GM19239 (cell line): ENCODE results near the gene ITPRIPL2.

Experiments used
- DNase-seq: peaks from one replicate; pipeline ENCODE4 v3.0.0; 2011; ENCODE audit warnings: low spot score; ENCODE audit not compliant: insufficient read length
- FAIRE-seq: peaks from 2 replicates; lab custom pipeline; 2011; peaks lifted over from hg19 to GRCh38; lab: Jason Lieb, UNC

The ITPRIPL2 gene

DNA sequence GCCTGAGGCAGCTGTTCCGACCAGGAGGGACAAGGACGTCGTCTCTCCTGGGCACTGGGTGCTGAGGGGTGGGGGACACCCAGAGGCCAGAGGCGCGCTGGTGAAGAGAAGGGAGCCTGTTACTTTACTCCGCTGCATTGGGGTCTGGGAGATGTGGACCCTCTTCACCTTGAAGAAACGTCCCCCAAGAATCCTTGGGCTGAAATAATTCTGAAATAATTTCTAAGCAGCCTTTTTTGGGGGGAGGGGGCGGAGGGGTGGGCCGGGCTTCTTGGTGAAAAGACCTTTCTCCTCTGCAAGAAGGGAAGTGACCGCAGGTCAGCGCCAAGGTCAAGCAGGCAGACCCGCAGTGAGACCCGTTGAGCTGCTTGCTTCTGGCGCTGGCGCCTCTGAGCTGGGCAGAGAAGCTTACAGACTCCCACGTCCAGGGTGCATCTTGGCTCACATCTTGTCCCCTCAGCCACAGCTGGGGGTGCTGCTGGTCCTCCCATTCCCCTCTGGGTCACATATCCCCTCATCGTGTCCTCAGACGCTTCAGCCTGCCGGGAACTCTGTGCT lies 55.4 kb downstream of the ITPRIPL2 start:
- no peak for FAIRE-seq
- DNase-seq = no peak

DNA sequence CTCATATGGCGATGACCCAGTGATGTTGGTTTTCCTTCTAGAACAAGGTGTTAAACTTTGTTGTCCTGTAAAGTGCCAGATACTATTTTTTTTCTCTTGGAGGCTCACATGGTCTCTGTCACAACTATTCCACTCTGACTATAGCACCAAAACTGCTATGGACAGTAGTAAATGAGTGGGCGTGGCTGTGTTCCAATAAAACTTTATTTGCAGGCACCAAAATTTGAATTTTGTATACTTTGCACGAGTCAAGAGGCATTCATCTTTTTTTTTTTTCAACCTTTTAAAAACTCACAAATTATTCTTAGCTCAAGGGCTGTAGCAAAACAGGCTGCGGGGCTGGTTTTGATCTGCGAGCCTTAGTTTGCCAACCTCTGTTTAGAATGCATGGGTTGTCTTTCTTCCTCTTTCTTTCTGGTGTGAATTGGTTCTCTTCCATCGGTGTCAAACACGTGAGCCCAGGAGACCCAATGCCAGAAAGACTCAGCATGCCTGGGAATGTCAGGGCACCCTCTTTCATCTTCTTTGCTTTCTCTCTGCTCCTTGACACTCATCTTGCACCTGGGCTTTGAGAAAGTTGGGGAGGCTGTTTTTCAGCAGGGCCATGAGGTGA lies 56.4 kb downstream of the ITPRIPL2 start:
- FAIRE-seq (no peak), DNase-seq (no peak)
